HG03064 (cell line): Measurements from ENCODE around the gene VSIG8.
A peak's percentile ranks its signal among the peaks of the same experiment; 100 is the strongest.

Source experiments
- ATAC-seq: cut with Tn5 transposase; IDR thresholded peaks from one replicate; pipeline ENCODE4 v1.9.1; 2021; ENCODE audit warnings: low read depth; ENCODE audit not compliant: unreplicated experiment

VSIG8 gene

DNA sequence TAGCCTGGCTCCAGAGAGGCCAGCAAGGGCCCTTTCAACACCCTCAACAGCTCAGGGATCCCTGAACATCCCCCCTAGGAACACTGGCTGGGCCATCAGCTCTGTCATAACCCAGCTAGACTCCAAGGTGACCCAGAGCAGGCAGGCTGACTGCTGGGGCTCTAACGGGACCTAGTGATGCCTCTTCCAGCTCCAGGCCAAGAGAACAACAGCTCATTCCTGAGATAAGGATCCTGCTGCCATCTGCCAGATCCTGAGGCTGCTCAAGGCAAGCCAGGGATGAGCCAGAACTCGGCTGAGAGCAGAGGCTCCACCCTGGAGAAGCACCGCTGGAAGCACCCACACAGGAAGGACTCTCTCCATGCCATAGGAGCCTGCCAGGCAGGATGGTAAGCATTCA lies 2.0 kb downstream of the VSIG8 start:
- ATAC-seq: no peak

DNA sequence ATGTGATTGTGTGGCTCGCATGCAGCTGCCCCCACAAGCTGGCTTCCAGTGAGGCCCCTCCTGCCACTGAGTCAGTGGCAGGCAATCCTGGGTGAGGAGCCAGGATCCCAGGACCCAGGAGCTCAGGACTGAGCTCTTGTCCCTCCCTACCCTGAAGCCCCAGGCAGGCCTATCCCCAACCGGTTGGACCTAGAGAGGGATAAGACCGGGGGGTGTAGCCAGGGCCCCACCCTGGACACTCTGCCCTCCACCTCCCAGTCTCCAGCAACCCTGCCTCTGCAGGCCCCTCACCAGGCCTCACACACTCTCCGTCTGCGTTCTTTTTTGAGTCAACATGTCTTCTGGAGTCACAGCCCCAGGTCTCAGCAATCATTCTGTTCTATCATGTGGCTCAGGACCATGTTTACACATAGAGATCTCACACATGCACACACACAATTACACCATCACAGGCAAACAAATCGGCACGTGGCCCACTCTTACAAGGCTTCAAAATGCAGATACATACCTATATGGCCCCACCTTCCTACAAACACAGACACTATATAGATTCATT lies 2.6 kb downstream of the VSIG8 start:
- no peak for ATAC-seq

DNA sequence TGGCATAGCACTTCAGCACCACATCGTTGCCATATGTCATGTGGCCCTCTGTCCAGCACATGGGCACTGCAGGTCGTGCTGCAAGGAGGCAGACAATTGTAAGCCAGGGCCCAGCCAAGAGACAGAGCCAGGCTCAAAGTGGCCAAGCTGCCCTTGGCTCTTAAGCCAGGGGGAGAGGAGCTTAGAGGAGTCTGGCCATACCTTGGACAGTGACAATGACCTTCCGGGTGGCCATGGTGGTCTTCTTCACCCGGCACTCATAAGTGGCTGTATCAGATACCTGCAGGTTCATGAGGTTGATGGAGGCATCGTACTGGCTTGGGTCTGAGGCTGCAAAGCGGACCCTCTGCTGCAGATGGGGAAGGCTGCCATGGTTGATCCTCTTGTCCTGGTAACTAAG lies 4.6 kb downstream of the VSIG8 start:
- no peak for ATAC-seq

DNA sequence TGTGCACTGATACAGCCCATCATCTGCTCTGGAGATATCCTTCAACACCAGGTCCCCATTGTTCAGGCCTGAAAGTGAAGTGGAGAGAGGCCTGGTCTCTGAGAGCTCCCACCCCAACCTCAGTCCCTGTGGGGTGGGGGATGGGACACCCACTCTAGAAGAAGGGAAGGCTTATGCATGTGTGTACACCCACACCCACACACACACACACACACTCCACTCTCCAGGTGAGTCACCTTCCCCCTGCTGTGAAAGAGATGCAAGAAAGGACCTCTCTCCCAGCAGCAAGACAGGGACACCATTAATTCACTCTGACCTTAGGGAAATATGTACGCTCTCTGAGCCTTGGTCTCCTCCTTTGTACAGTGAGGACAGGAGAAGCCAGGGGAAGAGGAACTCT lies 5.9 kb downstream of the VSIG8 start:
- no peak for ATAC-seq

DNA sequence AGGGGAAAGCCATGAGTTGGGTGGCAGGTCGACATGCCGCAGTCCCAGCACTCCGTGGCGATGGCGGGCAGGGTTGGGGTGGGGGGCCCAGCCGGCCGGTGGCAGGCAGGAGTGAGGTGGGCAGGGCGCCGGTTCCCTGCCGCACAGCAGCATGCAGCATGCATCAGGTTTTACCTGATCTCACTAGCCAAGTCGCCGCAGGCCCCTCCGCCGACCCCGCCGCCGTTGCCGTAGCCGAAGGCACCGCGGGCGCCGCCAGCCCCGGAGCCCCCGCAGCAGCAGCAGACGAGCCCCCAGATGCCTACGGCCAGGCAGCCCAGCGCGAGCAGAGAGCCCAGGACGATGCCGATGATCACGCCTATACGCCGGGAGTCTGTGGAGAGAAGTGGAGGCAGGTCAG lies 6.7 kb downstream of the VSIG8 start:
- no peak for ATAC-seq

DNA sequence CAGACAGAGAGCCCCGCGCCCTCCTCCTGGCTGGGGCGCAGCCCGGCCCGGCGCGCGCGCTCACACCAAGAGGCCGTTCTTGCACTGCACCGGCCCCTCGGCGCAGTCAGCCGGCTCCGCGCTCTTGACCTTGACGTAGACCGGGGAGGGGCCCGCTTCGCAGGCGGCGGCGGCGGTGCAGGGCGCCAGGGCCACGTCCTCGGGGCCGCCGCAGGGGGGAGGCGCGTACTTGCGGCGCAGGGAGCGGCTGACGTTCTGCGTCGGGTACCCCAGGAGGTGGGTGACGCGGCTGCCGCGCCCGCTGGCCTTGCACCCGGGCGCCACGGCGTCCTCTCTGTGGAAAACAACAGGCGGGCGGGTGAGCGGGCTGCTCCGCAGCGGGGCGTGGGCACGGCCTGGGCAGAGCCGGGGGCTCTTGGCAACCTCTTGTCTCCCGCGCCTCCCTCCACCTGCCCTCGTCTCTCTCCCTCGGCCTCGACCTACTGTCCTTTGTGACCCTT lies 7.7 kb downstream of the VSIG8 start:
- peak; percentile 89 for ATAC-seq

DNA sequence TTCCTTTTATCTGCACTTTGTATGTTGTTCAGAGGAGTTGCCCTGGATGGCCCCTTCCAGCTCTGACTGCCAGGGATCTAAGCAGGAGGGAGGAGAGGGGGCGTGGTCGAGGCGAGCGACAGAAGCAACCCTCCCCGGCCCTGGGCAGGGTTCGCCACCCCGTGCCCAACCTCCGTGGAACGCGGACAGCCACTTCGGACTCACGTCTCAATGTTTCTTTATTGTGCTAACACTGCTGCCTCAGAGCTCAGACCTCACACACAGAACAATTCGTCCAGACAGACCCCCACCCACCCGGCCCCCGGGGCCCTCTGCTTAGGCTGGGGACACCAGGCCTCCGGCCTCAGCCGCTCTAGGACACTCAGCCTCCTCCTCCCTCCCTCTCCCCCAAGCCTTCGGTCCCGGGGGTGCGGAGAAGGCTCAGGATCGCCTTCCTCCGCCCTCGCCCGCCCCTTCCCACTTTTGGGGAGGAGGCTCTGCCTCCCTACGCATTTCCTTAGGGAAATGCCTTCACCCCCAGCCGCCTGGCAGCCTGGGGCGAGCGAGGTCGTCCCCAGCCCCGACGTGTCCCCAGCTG lies 8.3 kb downstream of the VSIG8 start:
- no peak for ATAC-seq

DNA sequence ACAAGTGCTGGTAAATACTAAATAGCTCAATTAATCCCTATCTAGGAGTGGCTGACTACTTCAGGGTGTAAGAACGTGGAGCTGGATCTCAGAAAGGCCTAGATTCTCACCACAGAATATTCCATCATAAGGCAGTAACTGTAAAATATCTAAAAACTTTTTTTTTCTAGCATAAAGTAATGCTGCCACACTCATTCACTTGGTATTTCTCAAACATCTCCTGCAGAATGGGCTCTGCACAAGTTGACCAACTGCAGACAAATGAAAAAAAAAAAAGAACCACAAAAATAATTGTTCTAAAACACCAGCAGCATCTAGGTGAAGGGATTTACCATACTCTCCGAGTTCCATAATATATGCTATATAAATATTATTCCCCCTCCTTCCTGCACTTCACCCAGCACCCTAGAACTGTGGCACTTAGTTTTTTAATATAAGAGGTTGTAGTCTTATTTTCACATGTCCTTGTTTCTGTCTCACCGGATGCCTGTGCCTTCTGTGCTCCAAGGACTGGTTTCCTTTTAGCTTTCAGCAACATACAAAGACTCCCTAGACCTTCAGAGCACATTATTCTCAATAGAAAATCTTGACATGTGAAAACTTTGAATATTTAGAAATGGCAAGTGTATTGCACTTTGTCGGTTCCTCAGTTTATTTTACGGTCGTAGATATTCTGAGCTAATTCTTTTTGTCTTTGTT lies 8.9 kb downstream of the VSIG8 start:
- no peak for ATAC-seq

DNA sequence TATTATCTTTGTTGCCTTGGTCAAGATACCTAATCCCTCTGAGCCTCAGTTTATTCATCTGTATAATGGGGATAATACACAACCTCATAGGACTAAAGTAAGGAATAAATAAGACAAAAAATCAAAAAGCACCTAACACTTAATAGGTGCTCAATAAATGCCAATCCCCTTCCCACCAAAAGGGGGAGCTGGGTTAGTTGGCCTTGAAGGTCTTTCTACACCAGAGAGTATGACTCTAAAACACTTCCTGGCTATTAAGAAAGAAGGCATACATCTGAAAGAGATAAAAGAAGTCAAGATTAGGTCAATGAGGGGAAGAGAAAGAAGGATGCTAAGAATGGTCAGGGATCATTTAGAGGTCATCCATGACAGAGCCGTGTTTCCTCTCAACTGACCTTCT lies 11.1 kb downstream of the VSIG8 start:
- no peak for ATAC-seq

DNA sequence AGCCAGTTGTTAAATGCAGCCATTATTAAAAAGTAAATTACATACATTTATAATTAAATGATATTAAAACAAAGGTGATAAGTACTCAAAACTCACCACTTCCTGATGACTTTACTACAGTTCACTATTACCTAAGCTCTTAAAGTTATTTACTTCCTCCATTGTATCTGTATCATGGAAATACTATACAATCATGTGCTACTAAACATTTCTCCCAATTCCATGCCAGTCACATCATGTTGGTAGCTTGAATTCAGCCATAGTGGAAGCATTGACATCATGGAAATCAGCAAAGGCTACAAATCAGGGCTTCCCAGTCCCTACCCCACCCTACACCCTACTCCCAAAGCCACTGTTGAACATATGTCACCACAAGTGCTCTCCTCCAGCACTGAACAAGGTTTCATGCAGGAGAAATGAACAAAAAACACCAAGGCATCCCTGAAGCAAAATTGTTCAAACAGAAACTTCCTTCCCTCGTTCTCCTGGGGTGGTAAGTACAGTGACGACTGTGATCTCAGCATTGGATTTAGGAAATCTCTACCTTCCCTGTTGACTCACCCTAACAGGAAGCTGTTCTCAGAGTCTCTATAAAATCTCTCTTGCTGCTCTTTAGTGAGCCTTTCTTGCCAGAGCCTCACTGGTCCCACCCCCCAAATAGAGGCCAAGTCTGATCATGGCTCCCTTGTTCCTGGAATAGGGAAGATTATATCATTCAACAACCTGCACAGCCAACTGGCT lies 12.7 kb downstream of the VSIG8 start:
- no peak for ATAC-seq

DNA sequence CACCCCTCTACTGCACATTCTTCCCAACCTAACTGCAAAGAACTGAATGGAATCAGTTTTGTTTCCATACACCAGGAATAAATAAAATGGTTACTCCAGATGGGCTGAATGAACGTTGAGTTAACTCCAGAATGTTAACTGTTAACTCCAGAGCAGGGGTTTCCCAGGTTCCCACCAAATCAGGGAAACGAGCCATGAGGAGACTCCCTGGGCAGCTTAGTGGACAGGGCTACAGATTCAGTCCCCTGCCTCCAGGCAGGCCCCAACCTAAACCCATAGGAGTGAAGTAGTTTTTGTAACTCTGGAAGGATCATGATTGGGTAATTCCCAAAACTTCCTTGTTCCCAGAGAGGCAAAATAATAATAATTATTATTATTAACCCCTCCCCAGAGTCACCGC lies 14.1 kb downstream of the VSIG8 start:
- no peak for ATAC-seq

DNA sequence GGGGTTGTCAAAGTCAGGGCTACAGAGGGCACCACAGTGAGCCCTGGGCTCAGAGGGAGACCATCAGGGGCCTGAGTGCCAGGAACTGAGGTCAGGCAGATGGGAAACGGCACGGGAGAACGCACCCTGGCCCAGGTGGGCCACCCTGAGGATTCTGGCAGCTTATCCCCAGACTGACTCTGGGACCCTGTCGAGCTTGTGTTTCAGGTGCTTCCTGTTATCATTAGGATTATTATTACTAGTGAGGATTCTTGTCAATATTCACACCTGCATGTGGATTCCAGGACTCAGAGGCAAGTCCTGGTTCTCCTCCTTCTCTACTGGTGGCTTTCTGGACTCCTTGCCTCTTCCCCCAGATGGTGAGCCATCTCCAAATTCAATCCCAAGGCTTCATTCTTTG lies 15.2 kb downstream of the VSIG8 start:
- ATAC-seq: no peak

DNA sequence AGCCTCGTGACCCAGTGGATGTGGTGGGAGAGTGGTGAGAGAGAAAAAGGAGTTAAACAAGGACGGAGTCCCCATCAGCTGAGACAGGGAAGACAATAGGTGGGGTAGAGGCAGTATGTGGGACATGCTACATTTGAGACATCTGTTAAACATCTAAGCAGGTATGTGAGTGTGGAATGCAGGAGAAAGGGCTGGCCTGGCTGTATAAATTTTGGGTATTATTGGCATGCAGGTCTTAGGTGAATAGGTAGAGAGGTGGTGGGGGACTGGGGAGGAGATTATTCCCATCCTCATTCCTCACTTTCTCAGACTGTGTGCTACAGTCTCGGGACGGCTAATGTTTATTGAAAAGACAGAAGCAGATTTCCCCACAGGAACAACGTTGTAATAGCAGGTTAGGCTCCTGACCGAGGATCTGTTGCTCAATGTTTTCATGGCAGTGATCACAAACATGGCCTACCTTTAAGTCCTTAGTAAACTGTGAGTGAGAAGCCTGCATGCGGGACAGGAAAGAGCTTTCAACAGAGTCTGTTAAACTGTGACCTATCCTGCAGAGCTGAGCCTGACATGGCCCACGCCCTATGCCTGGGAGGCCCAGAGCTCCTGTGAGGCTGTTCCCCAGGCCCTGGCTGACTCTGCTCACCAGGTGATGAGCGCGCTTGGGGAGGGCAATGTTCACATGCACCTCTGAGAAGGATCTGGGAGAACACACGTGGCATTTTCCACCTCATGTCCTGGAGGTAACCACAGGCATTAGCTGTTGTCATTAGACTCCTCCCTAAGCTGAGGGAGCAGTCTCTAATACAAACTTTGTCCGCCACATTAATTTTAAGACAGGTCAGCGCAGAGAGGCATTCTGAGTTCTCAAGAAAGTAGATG lies 16.5 kb downstream of the VSIG8 start:
- ATAC-seq: no peak

DNA sequence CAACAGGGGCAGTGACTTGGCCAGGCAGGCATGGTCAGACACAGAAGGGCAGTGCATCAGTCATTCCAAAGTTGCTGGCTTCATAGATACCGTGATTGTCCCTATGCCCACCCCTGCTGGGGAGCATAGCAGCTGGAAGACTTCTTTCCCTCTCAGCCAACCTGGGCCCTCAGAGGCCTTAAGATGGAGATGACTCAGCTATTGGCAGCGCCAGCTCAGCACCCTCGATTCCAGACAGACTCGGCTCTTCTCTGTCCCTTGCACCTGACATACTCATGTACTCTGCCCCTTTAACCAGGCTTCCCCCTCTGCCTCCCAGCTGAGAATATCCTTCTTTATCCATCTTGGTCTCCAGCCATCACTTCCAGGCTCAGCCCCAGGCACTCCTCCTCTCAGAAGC lies 19.0 kb downstream of the VSIG8 start:
- ATAC-seq: no peak

DNA sequence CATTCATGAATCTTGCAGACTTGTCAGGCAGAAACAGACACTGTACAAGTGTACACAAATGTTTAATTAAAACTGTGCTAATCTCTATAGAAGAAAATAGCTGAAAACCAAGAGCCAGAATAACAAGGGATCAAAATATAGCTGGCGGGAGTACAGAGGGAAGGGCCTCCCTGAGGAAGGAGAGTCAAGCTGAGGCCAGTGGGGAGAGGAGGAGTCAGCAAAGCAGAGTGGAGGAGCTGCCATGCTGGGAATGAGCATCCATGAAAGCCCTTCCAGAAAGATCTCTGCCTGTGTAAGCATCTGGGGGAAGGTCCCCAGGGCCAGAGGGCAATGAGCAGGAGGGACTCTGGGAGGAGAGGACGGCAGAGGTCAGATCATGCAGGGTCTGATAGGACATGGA lies 20.7 kb downstream of the VSIG8 start:
- no peak for ATAC-seq

DNA sequence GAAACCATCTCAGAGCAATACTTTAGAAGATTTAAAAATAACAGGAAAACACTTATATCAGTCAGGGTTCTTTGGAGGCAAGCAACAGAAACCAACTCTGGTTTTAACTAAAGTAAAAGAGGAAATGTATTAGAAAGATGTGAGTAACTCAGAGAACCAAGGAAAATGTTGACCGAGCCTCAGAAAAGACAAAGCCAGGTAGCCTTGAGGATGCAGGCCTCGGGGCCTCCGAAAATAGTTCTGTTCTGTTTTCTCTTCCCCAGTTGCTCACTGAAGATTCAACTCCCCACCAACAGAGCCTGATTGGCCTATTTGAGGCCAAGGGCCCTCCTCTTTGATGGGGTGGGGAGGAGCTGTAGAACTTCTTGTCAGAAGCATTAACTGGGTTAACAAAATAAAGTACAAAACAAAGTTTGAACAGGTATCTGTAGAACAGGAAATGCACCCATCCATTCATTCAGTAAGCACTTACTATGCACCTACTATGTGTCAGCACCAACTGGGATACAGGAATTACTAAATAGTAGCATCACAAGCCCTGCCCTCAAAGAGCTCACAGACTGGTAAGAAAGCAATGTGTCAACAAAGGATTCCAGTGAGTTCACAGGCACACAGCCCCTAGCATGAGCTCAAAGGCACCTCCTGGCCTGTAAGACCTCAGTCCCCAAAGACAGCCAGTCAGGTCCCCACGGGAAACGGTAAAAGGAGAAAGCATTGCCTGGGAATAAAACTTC lies 23.2 kb downstream of the VSIG8 start:
- peak; percentile 85 for ATAC-seq

DNA sequence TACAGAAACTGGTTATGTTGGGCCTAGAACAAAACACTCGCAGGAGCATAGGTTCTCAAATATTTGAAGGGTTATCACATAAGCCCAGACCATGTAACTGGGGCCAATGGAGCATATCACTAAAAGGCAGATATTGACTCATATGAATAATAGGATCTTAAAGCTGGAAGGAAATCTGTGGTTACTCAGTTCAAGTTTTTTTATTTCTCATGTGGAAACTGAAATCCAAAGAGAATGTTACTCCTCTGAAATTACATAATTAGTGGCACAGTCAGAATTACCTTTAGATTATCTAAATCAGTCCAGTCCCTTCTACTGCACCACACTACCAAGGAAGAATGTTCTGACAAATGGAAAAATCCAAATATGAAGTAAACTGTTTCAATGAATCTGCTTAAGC lies 23.7 kb downstream of the VSIG8 start:
- ATAC-seq: peak; percentile 57

DNA sequence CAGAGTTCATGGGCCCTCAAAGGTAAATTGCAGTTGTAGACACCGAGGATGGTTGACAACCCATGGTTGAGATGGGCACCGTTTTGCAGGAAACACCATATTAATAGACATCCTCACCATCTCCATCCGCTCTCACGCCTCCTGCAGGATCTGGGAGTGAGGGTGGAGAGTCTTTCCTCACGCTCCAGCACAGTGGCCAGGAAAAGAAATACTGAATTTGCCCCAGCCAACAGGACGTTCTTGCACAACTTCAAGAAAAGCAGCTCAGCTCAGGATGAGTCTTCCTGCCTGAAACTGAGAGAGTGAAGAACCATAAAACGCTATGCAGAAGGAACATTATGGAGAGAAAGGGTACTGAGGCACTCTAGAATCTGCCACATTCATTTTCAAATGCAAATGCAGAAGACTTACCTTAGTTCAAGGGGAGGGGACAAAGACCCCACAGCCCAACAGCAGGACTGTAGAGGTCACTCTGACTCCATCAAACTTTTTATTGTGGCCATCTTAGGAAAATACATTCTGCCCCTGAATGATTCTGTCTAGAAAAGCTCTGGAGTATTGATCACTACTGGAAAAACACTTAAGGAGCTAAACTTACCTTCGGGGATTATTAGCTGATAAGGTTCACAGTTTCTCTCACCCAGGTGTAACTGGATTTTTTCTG lies 26.5 kb downstream of the VSIG8 start:
- no peak for ATAC-seq

DNA sequence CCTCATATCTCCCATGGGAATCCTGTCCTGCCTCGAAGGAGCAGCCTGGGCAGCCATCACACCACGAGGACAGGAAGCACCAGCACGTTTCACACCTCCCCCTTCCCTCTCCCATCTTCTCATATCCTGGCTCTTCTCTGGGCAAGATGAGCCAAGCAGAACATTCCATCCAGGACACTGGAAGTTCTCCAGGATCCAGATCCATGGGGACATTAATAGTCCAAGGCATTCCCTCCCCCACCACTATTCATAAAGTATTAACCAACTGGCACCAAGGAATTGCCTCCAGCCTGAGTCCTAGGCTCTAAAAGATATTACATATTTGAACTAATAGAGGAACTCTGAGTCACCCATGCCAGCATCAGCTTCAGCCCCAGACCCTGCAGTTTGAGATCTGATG lies 27.1 kb downstream of the VSIG8 start:
- ATAC-seq: no peak
